GM12878 (cell line): ENCODE data around the gene C6orf89.

Source experiments
- CTCF ChIP-seq, 3 experiments: IDR thresholded peaks in 2 of 3; conservative IDR thresholded peaks in 1 of 3; 2 replicates each; pipeline ENCODE4 v1.5.1; 2011; ENCODE audit warnings: low read depth in 3 of 3, low read length in 3 of 3, mild to moderate bottlenecking in 3 of 3, control low read depth in 2 of 3, moderate library complexity in 2 of 3, inconsistent platforms in 1 of 3, mixed read lengths in 1 of 3; ENCODE audit not compliant: control insufficient read depth in 2 of 3, insufficient read depth in 1 of 3; ENCODE audit errors: extremely low read depth in 1 of 3
- JUND ChIP-seq: IDR thresholded peaks from 2 replicates; pipeline ENCODE4 v1.6.1; 2012; ENCODE audit warnings: low read depth, mild to moderate bottlenecking, low read length, improper control_type of control experiment, moderate library complexity
- KDM1A ChIP-seq: fragments of 200-600 bp; sonication (generic); IDR thresholded peaks from 2 replicates; pipeline ENCODE4 v1.6.1; 2016; ENCODE audit warnings: borderline replicate concordance
- POLR2A ChIP-seq: IDR thresholded peaks from 2 replicates; pipeline ENCODE4 v1.6.1; 2011; ENCODE audit warnings: low read depth, mild to moderate bottlenecking, low read length
- SKIL ChIP-seq: fragments of 450-650 bp; IDR thresholded peaks from 2 replicates; pipeline ENCODE4 v1.6.1; 2017; ENCODE audit warnings: mild to moderate bottlenecking, low read depth, inconsistent platforms; ENCODE audit not compliant: poor library complexity, severe bottlenecking

DNA sequence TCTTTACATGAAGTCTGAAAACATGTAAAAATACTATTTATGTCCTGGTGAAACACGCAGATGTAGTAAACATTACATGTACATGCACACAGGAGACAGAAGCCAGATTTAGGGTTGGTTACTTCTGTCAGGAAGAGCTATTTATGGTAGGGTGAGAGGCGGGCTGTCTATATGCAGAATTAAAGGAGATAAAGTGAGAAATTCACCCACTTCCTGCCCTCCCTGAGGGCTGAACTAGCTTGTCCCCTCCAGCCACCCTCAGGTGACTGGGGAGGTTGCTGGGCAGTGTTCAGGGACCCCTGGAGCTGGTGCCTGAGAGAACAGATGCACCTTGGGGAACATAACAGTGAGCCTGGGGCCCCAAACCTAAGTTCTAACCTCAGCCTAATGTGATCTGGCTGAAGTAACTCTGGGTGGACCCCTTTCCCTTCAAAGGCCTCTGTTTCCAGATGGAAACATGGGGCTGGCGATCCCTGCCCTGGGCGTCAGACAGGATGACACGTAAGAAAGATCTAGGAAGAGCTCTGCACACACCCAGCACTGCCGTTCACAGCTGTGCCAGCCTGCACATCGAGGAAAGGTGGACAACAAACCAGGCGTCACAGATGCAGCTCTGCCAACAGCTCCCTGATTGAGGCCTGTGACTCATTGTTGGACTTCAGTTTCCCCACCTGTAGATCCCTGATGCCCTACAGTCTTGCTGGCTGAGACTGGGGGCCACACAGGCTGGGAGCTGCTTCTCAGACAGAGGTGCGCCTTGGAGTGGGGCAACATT, 70.1 kb downstream of the C6orf89 start:
- TF ChIP-seq KDM1A (no peak), POLR2A (no peak), JUND (no peak), CTCF (IDR thresholded peaks at IDR 0.05 in 2 of 3, conservative IDR thresholded peaks at IDR 0.05 in 1 of 3; ENCODE audit: control insufficient read depth in 2 of 3, extremely low read depth in 1 of 3, insufficient read depth in 1 of 3, low read depth in 3 of 3, low read length in 3 of 3) (no peak), SKIL (no peak)
